Right renal cortex interstitium (tissue), 3 donors: Measurements from ENCODE around the gene MGAT3. TPM values are rescaled to one million over a fixed set of nuclear protein-coding genes. Genes with fewer than 3 reads are reported as not detected.

Experiments
- polyA plus RNA-seq, 3 donors: library from polyadenylated mRNA; unstranded; fragments of 120-200 nt; gene quantifications; one replicate each; pipeline ENCODE4 v1.2.1, GENCODE V29; 2013; ENCODE audit not compliant: insufficient read length in 3 of 3

Gene MGAT3
- polyA plus RNA-seq, 3 donors: 18.7 to 26.7 (median 23.8) TPM

Other genes starting within 250 kb of the MGAT3 start
- gene PDGFB, start 212.0 kb upstream of the MGAT3 start, polyA plus RNA-seq: 10 to 100 TPM; 13.0 to 16.7 (median 13.3) TPM
- gene RPL3, start 137.4 kb upstream of the MGAT3 start, polyA plus RNA-seq: 1,000 to 10,000 TPM; 3,033 to 3,217 (median 3,141) TPM
- gene SYNGR1, start 107.0 kb upstream of the MGAT3 start, polyA plus RNA-seq: 10 to 100 TPM; 14.7 to 18.0 (median 17.3) TPM
- 10 to 100 TPM; 23.5 to 28.8 (median 25.8) TPM for gene TAB1, start 57.2 kb upstream of the MGAT3 start, polyA plus RNA-seq
- 10 to 100 TPM; 34.6 to 36.5 (median 35.0) TPM for gene MIEF1, start 45.3 kb downstream of the MGAT3 start, polyA plus RNA-seq
- 100 to 1,000 TPM; 298 to 313 (median 309) TPM for gene ATF4, start 63.5 kb downstream of the MGAT3 start, polyA plus RNA-seq
- gene RPS19BP1, start 75.7 kb downstream of the MGAT3 start, polyA plus RNA-seq: 10 to 100 TPM; 42.6 to 54.2 (median 48.0) TPM
- gene CACNA1I, start 113.7 kb downstream of the MGAT3 start, polyA plus RNA-seq: under 1 TPM; 0.01 to 0.31 (median 0.04) TPM